GM12878 (cell line): ENCODE data around the gene HIF1AN. TPM values are rescaled to one million over a fixed set of nuclear protein-coding genes. Genes with fewer than 3 reads are reported as not detected.

Experiments used
- ATAC-seq: fragments of 200-7000 bp; cut with Tn5 transposase; 3 replicates; pipeline ENCODE4 v1.9.1; 2020; ENCODE audit warnings: mild to moderate bottlenecking, moderate library complexity
- BruUV-seq: library from RNA; stranded (reverse); fragments of 400-500 nt; replicated peaks from 2 replicates; lab custom pipeline; 2021; lab: Mats Ljungman, UMichigan
- CTCF ChIA-PET: fragments of 300-600 bp; sonication (Branson Sonifier 250); formaldehyde crosslinking; extraction: SDS; loops from one replicate; lab custom pipeline; 2021; ENCODE audit warnings: inconsistent platforms; lab: Yijun Ruan, JAX
- POLR2A ChIA-PET: fragments of 350-600 bp; formaldehyde crosslinking; extraction: SDS; loops from one replicate; lab custom pipeline; 2021; ENCODE audit warnings: inconsistent platforms; lab: Charles Lee
- RAD21 ChIA-PET: fragments of 300-600 bp; sonication (Branson Sonifier 250); formaldehyde crosslinking; loops from one replicate; lab custom pipeline; 2023; ENCODE audit warnings: antibody characterized with exemption; ENCODE audit not compliant: unreplicated experiment; lab: Charles Lee
- SMC1A ChIA-PET: fragments of 300-600 bp; sonication (Branson Sonifier 250); formaldehyde crosslinking; loops from one replicate; lab custom pipeline; 2023; ENCODE audit not compliant: unreplicated experiment, uncharacterized antibody; lab: Charles Lee
- DNase-seq: peaks from one replicate; pipeline ENCODE4 v3.0.0-alpha.2; 2011; ENCODE audit warnings: low read depth, low spot score
- FAIRE-seq: peaks from 3 replicates; lab custom pipeline; 2011; peaks lifted over from hg19 to GRCh38; lab: Jason Lieb, UNC
- H2AFZ ChIP-seq: 2 replicates; pipeline ENCODE4 v1.6.0; 2011; ENCODE audit warnings: low read depth, low read length, control low read depth; ENCODE audit not compliant: control insufficient read depth
- H3K27ac ChIP-seq: 2 replicates; pipeline ENCODE4 v1.5.1; 2011; ENCODE audit warnings: control low read depth; ENCODE audit not compliant: control insufficient read depth, insufficient read depth
- H3K27me3 ChIP-seq, 2 experiments: replicated peaks in 1 of 2; 2 replicates each; pipeline versions ENCODE4 v1.6.0 to v1.6.1; 2011; ENCODE audit warnings: low read length in 1 of 2; ENCODE audit not compliant: control insufficient read depth in 2 of 2, insufficient read depth in 2 of 2
- H3K36me3 ChIP-seq, 2 experiments: 2 replicates each; pipeline ENCODE4 v1.5.1; 2011; ENCODE audit warnings: low read length in 1 of 2; ENCODE audit not compliant: control insufficient read depth in 2 of 2, insufficient read depth in 2 of 2
- H3K4me1 ChIP-seq: 2 replicates; pipeline ENCODE4 v1.6.1; 2011; ENCODE audit warnings: mild to moderate bottlenecking, low read length, moderate library complexity, mixed read lengths; ENCODE audit not compliant: control insufficient read depth, insufficient read depth
- H3K4me2 ChIP-seq: 2 replicates; pipeline ENCODE4 v1.6.0; 2011; ENCODE audit warnings: control low read depth; ENCODE audit not compliant: control insufficient read depth, insufficient read depth
- H3K4me3 ChIP-seq: fragments of 200-600 bp; sonication (generic); 2 replicates; pipeline ENCODE4 v1.5.1; 2016
- H3K79me2 ChIP-seq: 2 replicates; pipeline ENCODE4 v1.6.0; 2011; ENCODE audit warnings: low read length; ENCODE audit not compliant: control insufficient read depth, insufficient read depth
- H3K9ac ChIP-seq: 2 replicates; pipeline ENCODE4 v1.8.0; 2011; ENCODE audit warnings: low read length, control low read depth, mixed read lengths; ENCODE audit not compliant: control insufficient read depth, insufficient read depth
- H3K9me3 ChIP-seq: replicated peaks from 3 replicates; pipeline ENCODE4 v1.5.1; 2011; ENCODE audit warnings: mild to moderate bottlenecking, low read length; ENCODE audit not compliant: control insufficient read depth, insufficient read depth
- H4K20me1 ChIP-seq: 2 replicates; pipeline ENCODE4 v1.6.0; 2011; ENCODE audit not compliant: control insufficient read depth, insufficient read depth
- CHD4 ChIP-seq: fragments of 200-600 bp; sonication (generic); IDR thresholded peaks from 2 replicates; pipeline ENCODE4 v1.6.1; 2016; ENCODE audit warnings: mild to moderate bottlenecking
- CREB1 ChIP-seq: IDR thresholded peaks from 2 replicates; pipeline ENCODE4 v1.6.1; 2012; ENCODE audit warnings: low read depth, mild to moderate bottlenecking, inconsistent platforms
- ETV6 ChIP-seq, 2 experiments: fragments of 450-650 bp in 1 of 2; IDR thresholded peaks in 1 of 2; conservative IDR thresholded peaks in 1 of 2; 2 replicates each; pipeline ENCODE4 v1.6.1; 2014; ENCODE audit warnings: antibody characterized with exemption in 1 of 2, borderline replicate concordance in 1 of 2, low read depth in 1 of 2, mild to moderate bottlenecking in 1 of 2, moderate library complexity in 1 of 2
- IRF5 ChIP-seq: fragments of 450-650 bp; IDR thresholded peaks from 2 replicates; pipeline ENCODE4 v1.6.1; 2017; ENCODE audit warnings: borderline replicate concordance
- KAT2A ChIP-seq: conservative IDR thresholded peaks from 2 replicates; pipeline ENCODE4 v1.6.1; 2011; ENCODE audit warnings: low read depth, low read length; ENCODE audit not compliant: control insufficient read depth
- MYC ChIP-seq: IDR thresholded peaks from 2 replicates; pipeline ENCODE4 v1.6.1; 2011; ENCODE audit warnings: mild to moderate bottlenecking, low read length, moderate library complexity, inconsistent platforms; ENCODE audit not compliant: insufficient read depth, insufficient replicate concordance, insufficient read length, severe bottlenecking
- RBBP5 ChIP-seq: fragments of 200-600 bp; sonication (generic); conservative IDR thresholded peaks from 2 replicates; pipeline ENCODE4 v1.6.1; 2016
- RELA ChIP-seq: fragments of 450-650 bp; IDR thresholded peaks from 2 replicates; pipeline ENCODE4 v1.8.0; 2014; ENCODE audit warnings: borderline replicate concordance; ENCODE audit not compliant: partially characterized antibody
- SIX5 ChIP-seq: IDR thresholded peaks from 2 replicates; pipeline ENCODE4 v1.6.1; 2011; ENCODE audit warnings: mild to moderate bottlenecking, low read depth, low read length, moderate library complexity; ENCODE audit not compliant: severe bottlenecking
- SMAD1 ChIP-seq: fragments of 450-650 bp; IDR thresholded peaks from 2 replicates; pipeline ENCODE4 v1.6.1; 2018; ENCODE audit warnings: mild to moderate bottlenecking, low read depth; ENCODE audit not compliant: partially characterized antibody
- SRF ChIP-seq, 2 experiments: IDR thresholded peaks; 2 replicates each; pipeline ENCODE4 v1.6.1; 2011; ENCODE audit warnings: low read depth in 2 of 2, low read length in 2 of 2, mild to moderate bottlenecking in 1 of 2, moderate library complexity in 1 of 2
- TAF1 ChIP-seq: IDR thresholded peaks from 2 replicates; pipeline ENCODE4 v1.6.1; 2011; ENCODE audit warnings: mild to moderate bottlenecking, low read depth, low read length, borderline replicate concordance
- USF1 ChIP-seq: IDR thresholded peaks from 2 replicates; pipeline ENCODE4 v1.6.1; 2011; ENCODE audit warnings: borderline replicate concordance, low read depth, mild to moderate bottlenecking, moderate library complexity, mixed read lengths, low read length; ENCODE audit not compliant: insufficient read depth; ENCODE audit errors: extremely low read length
- ZBTB40 ChIP-seq: fragments of 450-650 bp; IDR thresholded peaks from 2 replicates; pipeline ENCODE4 v1.6.1; 2016; ENCODE audit warnings: mild to moderate bottlenecking, moderate library complexity, borderline replicate concordance
- ZNF384 ChIP-seq: IDR thresholded peaks from 2 replicates; pipeline ENCODE4 v1.6.1; 2012; ENCODE audit warnings: low read depth, mild to moderate bottlenecking, low read length, improper control_type of control experiment, borderline replicate concordance
- WGBS: methylation state at CpG from one replicate; pipeline ENCODE4 v1.1.6; 2016; ENCODE audit warnings: low lambda C conversion rate; ENCODE audit not compliant: insufficient replicate concordance, insufficient coverage; ENCODE audit errors: missing lambda C conversion rate; 5-methylcytosine and 5-hydroxymethylcytosine counted together
- in situ Hi-C: fragments of 300-500 bp; cut with MboI; formaldehyde crosslinking; loops from 9 replicates; pipeline ENCODE4 v1.14.3; 2018; ENCODE audit warnings: mixed read lengths
- intact Hi-C: fragments of 100-400 bp; cut with micrococcal nuclease; formaldehyde crosslinking; loops from one replicate; pipeline ENCODE4 v1.14.2; 2022; ENCODE audit not compliant: unreplicated experiment
- polyA plus RNA-seq, 11 experiments: library from polyadenylated mRNA; depleted of rRNA in 4 of 11; unstranded in 6 of 11; stranded (reverse) in 5 of 11; fragments of >200 nt; fragmentation: Nextera tagmentation in 4 of 11; fragmentation: Illumina TruSeq in 1 of 11; extraction: Ambion mirVana in 4 of 11; extraction: Trizol in 1 of 11; gene quantifications; 1 replicate in 1 of 11; 2 replicates in 10 of 11; pipeline versions ENCODE4 v1.2.1 to v1.2.3, GENCODE V29; 2011 to 2016; ENCODE audit warnings: inconsistent platforms in 2 of 11, missing spikeins in 2 of 11, low read depth in 1 of 11
- total RNA-seq, 4 experiments: library from RNA; depleted of rRNA in 3 of 4; stranded (reverse); fragments of >200 nt in 3 of 4; fragmentation: Illumina TruSeq in 1 of 4; extraction: Trizol in 1 of 4; gene quantifications; 2 replicates each; pipeline versions ENCODE4 v1.2.1 to v1.2.3, GENCODE V29; 2013 to 2021

HIF1AN gene
- total and polyA plus RNA-seq, 10 of the 15 experiments (the other 5 are each of a cell fraction or from before 2014, with no cell fraction given) = 1.9 to 37.2 (median 15.2) TPM

- no peak overlapping the region for H2AFZ ChIP-seq
- CTCF ChIA-PET = interaction anchor here (0.7 to 4.6 kb wide), 6 partner anchors 7 to 77 kb away, joined by 3 to 40 read pairs (median 4); no protein-coding TSS in a partner anchor
- no peaks in the 10 kb centered on the region for H3K79me2 ChIP-seq
- no peak overlapping the region for H3K27ac ChIP-seq
- H3K4me2 ChIP-seq = no peak overlapping the region
- BruUV-seq = no TSS peak
- H4K20me1 ChIP-seq = 0 out of 2 replicates have a peak, but pooled peaks cover 3% of the 10 kb centered on the region
- H3K9me3 ChIP-seq = no peaks in the 10 kb centered on the region
- POLR2A ChIA-PET = interaction anchor here (0.5 kb wide), 2 partner anchors 174 to 518 kb away, joined by 4 to 9 read pairs; no protein-coding TSS in a partner anchor
- H3K36me3 ChIP-seq = peaks cover 0 to 11% of the 10 kb centered on the region in 2 experiments
- DNase-seq (no peak), FAIRE-seq (no peak), ATAC-seq (no peak)
- 97% methylated on average over 5 of the region's 5 CpGs for WGBS
- no peak overlapping the region for H3K4me3 ChIP-seq
- in situ Hi-C loops = loop anchor here (5.0 kb wide), 2 partner anchors 69 to 164 kb away; no protein-coding TSS in a partner anchor
- intact Hi-C loops = no loop called here
- no peaks in the 10 kb centered on the region for H3K27me3 ChIP-seq
- peaks cover 8% of the 10 kb centered on the region; the same call in 1 of the 2 replicates for H3K4me1 ChIP-seq
- H3K9ac ChIP-seq = no peak overlapping the region
- SMC1A ChIA-PET = no interaction called here
- RAD21 ChIA-PET = interaction anchor here (0.5 to 0.7 kb wide), 2 partner anchors 12 to 72 kb away, joined by 4 read pairs; no protein-coding TSS in a partner anchor
- TF ChIP-seq TAF1 (no peak), ZNF384 (no peak), SRF (IDR thresholded peaks at IDR 0.05; ENCODE audit: low read depth in 2 of 2, low read length in 2 of 2) (no peak), MYC (no peak), CHD4 (no peak), RELA (no peak), SMAD1 (no peak), ZBTB40 (no peak), USF1 (no peak), ETV6 (conservative IDR thresholded peaks at IDR 0.05 in 1 of 2, IDR thresholded peaks at IDR 0.05 in 1 of 2; ENCODE audit: borderline replicate concordance in 1 of 2, low read depth in 1 of 2) (no peak), RBBP5 (no peak), SIX5 (no peak), CREB1 (no peak), KAT2A (no peak), IRF5 (no peak)
Measured at GRCh38 chr10:100506596-100507356, 29.0 kb upstream of the HIF1AN start.
